ENCODE results near the gene EYS. TPM values are rescaled to one million over a fixed set of nuclear protein-coding genes. Genes with fewer than 3 reads are reported as not detected.

EYS gene
- total and polyA plus RNA-seq, 2 of the 13 experiments (the other 11 are each of a cell fraction or from before 2014, with no cell fraction given), result 0.04 to 0.07 TPM

DNA sequence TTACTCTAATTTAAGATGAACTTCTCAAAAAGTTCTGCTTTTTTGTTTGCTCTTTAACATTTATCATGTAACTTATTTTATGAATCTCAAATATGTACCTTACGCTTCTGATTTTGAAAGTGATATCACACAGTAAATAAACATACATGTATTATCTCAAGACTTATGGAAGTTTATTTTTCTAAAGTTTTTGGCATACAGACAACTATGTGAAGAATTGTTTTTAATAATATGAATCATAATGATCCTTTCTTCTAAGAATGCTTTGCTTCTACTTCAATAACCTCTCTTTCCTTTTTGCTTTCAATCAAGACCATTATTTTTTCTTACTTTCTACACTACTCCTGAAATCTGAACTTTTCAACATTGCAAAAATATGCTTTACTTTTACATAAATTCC, 816.4 kb downstream of the EYS start:
- Histone ChIP-seq H3K36me3 (replicated peaks in 1 of 2; ENCODE audit: control insufficient read depth in 1 of 2, insufficient read depth in 2 of 2, low read length in 2 of 2) (no peaks in the 10 kb centered on the region), H3K9me3 (ENCODE audit: low read length) (no peaks in the 10 kb centered on the region), H3K27me3 (ENCODE audit: control insufficient read depth in 1 of 2, insufficient read depth in 2 of 2, low read length in 2 of 2) (no peaks in the 10 kb centered on the region), H2AFZ (ENCODE audit: low read length) (no peak overlapping the region), H3K9ac (ENCODE audit: insufficient read depth, low read depth, low read length) (no peak overlapping the region), H3K27ac (ENCODE audit: extremely low read length, insufficient read depth, low read length) (no peak overlapping the region), H4K20me1 (ENCODE audit: insufficient read depth, low read length) (0 out of 2 replicates have a peak, but pooled peaks cover 2% of the 10 kb centered on the region), H3K4me3 (replicated peaks in 1 of 3; ENCODE audit: insufficient read depth in 1 of 3, low read depth in 2 of 3, low read length in 3 of 3) (no peak overlapping the region), H3K4me2 (ENCODE audit: low read depth, low read length) (no peak overlapping the region), H3K79me2 (ENCODE audit: insufficient read depth, low read length) (no peaks in the 10 kb centered on the region), H3K4me1 (ENCODE audit: insufficient read depth, low read length) (no peaks in the 10 kb centered on the region)
- ChIA-PET CTCF (ENCODE audit: low intra/inter-chr PET ratio, low total read pairs) (no interaction called here), POLR2A (no interaction called here)
- no peak for ATAC-seq
- BruUV-seq (replicated peaks), result no TSS peak
- no peak for FAIRE-seq
- in situ Hi-C loops (cut with HindIII; ENCODE audit: extremely low pct_ligation_motif_present, low pct_unique_long_range_greater_than_20kb) (no loop called here), intact Hi-C loops (cut with micrococcal nuclease; ENCODE audit: unreplicated experiment) (no loop called here)
- DNase-seq (ENCODE audit: low spot score), result no peak
- TF ChIP-seq MATR3 (CRISPR knock-in tag; IDR thresholded peaks at IDR 0.05), result no peak
- TF ChIP-seq TBX2 (CRISPR knock-in tag; IDR thresholded peaks at IDR 0.05; ENCODE audit: borderline replicate concordance), result no peak
- TF ChIP-seq, protein P1, sequence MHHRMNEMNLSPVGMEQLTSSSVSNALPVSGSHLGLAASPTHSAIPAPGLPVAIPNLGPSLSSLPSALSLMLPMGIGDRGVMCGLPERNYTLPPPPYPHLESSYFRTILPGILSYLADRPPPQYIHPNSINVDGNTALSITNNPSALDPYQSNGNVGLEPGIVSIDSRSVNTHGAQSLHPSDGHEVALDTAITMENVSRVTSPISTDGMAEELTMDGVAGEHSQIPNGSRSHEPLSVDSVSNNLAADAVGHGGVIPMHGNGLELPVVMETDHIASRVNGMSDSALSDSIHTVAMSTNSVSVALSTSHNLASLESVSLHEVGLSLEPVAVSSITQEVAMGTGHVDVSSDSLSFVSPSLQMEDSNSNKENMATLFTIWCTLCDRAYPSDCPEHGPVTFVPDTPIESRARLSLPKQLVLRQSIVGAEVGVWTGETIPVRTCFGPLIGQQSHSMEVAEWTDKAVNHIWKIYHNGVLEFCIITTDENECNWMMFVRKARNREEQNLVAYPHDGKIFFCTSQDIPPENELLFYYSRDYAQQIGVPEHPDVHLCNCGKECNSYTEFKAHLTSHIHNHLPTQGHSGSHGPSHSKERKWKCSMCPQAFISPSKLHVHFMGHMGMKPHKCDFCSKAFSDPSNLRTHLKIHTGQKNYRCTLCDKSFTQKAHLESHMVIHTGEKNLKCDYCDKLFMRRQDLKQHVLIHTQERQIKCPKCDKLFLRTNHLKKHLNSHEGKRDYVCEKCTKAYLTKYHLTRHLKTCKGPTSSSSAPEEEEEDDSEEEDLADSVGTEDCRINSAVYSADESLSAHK (CRISPR knock-in tag; IDR thresholded peaks at IDR 0.05; ENCODE audit: borderline replicate concordance), result no peak
- no peak for TF ChIP-seq CBX2 (IDR thresholded peaks at IDR 0.05; ENCODE audit: low read depth, low read length)
- TF ChIP-seq CBX2 (CRISPR knock-in tag; IDR thresholded peaks at IDR 0.05; ENCODE audit: low read depth), result no peak
- TF ChIP-seq, protein P2, sequence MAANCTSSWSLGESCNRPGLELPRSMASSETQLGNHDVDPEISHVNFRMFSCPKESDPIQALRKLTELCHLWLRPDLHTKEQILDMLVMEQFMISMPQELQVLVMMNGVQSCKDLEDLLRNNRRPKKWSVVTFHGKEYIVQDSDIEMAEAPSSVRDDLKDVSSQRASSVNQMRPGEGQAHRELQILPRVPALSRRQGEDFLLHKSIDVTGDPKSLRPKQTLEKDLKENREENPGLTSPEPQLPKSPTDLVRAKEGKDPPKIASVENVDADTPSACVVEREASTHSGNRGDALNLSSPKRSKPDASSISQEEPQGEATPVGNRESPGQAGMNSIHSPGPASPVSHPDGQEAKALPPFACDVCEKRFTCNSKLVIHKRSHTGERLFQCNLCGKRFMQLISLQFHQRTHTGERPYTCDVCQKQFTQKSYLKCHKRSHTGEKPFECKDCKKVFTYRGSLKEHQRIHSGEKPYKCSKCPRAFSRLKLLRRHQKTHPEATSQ (CRISPR knock-in tag; IDR thresholded peaks at IDR 0.05; ENCODE audit: borderline replicate concordance), result no peak
- TF ChIP-seq ZBTB3 (CRISPR knock-in tag; IDR thresholded peaks at IDR 0.05; ENCODE audit: borderline replicate concordance, low read depth), result no peak
- TF ChIP-seq MIER3 (CRISPR knock-in tag; IDR thresholded peaks at IDR 0.05; ENCODE audit: borderline replicate concordance), result no peak
- no peak for TF ChIP-seq ZNF44 (CRISPR knock-in tag; IDR thresholded peaks at IDR 0.05)
- TF ChIP-seq, protein P3, sequence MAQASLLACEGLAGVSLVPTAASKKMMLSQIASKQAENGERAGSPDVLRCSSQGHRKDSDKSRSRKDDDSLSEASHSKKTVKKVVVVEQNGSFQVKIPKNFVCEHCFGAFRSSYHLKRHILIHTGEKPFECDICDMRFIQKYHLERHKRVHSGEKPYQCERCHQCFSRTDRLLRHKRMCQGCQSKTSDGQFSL (CRISPR knock-in tag; IDR thresholded peaks at IDR 0.05), result no peak
- no peak for TF ChIP-seq ZNF256 (CRISPR knock-in tag; conservative IDR thresholded peaks at IDR 0.05)
- TF ChIP-seq, protein P4, sequence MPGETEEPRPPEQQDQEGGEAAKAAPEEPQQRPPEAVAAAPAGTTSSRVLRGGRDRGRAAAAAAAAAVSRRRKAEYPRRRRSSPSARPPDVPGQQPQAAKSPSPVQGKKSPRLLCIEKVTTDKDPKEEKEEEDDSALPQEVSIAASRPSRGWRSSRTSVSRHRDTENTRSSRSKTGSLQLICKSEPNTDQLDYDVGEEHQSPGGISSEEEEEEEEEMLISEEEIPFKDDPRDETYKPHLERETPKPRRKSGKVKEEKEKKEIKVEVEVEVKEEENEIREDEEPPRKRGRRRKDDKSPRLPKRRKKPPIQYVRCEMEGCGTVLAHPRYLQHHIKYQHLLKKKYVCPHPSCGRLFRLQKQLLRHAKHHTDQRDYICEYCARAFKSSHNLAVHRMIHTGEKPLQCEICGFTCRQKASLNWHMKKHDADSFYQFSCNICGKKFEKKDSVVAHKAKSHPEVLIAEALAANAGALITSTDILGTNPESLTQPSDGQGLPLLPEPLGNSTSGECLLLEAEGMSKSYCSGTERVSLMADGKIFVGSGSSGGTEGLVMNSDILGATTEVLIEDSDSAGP (CRISPR knock-in tag; IDR thresholded peaks at IDR 0.05; ENCODE audit: borderline replicate concordance), result no peak
- no peak for TF ChIP-seq HNRNPUL1 (IDR thresholded peaks at IDR 0.05; ENCODE audit: low read depth, low read length)
- TF ChIP-seq SALL1 (CRISPR knock-in tag; IDR thresholded peaks at IDR 0.05), result no peak
- TF ChIP-seq POLR2AphosphoS5 (IDR thresholded peaks at IDR 0.05; ENCODE audit: low read depth, low read length), result no peak
- TF ChIP-seq ATF7 (IDR thresholded peaks at IDR 0.05), result no peak
- TF ChIP-seq ATF7 (CRISPR knock-in tag; IDR thresholded peaks at IDR 0.05), result no peak
- no peak for TF ChIP-seq ZNF7 (CRISPR knock-in tag; IDR thresholded peaks at IDR 0.05)
- 35% methylated on average over 1 of the region's 1 CpG for WGBS (ENCODE audit: low lambda C conversion rate)

Measured in HepG2 (cell line).